Measurements from ENCODE around the gene ANKRD17.

- TF ChIP-seq CTCF (IDR thresholded peaks at IDR 0.05) (no peak), EP300 (IDR thresholded peaks at IDR 0.05; ENCODE audit: low read depth) (no peak), POLR2A (IDR thresholded peaks at IDR 0.05) (no peak)
Measured at GRCh38 chr4:73104695-73105094, 153.9 kb downstream of the ANKRD17 start.

All from transverse colon (tissue), 3 donors.